Measurements from ENCODE around the gene CD33. TPM values are rescaled to one million over a fixed set of nuclear protein-coding genes. Genes with fewer than 3 reads are reported as not detected.

Gene CD33
- total RNA-seq, 1 experiment from 2014 or later: 0.35 TPM

GRCh38 chr19:51220996-51221395 is 3.9 kb upstream of the CD33 start:
- TF ChIP-seq CTCF (conservative IDR thresholded peaks at IDR 0.05): no peak
- H3K36me3 Mint-ChIP-seq (ENCODE audit: insufficient read depth in 1 of 3, low read depth in 3 of 3): peaks cover 0 to 6% (median 2%) of the 10 kb centered on the region in 3 experiments; a peak in 4 of 7 replicates
- Histone ChIP-seq H2AK5ac (ENCODE audit: insufficient read length, low read length) (no peak overlapping the region), H3K79me1 (ENCODE audit: insufficient read depth, low read depth, low read length, poor library complexity, severe bottlenecking) (no peaks in the 10 kb centered on the region), H3K23ac (ENCODE audit: insufficient read length, low read depth, low read length) (no peak overlapping the region), H4K91ac (ENCODE audit: insufficient read length, low read depth, low read length) (no peak overlapping the region), H4K20me1 (ENCODE audit: control insufficient read depth, insufficient read depth, insufficient read length) (no peaks in the 10 kb centered on the region), H3K9me3 (ENCODE audit: control insufficient read depth, low read depth, low read length) (no peaks in the 10 kb centered on the region), H3K4me1 (ENCODE audit: insufficient read depth, low read length) (no peaks in the 10 kb centered on the region), H3K79me2 (ENCODE audit: insufficient read depth, low read length) (no peaks in the 10 kb centered on the region), H3K27me3 (ENCODE audit: insufficient read depth, low read length) (no peaks in the 10 kb centered on the region), H3K27ac (ENCODE audit: insufficient read length, low read depth, low read length) (no peak overlapping the region), H3T11ph (ENCODE audit: low read length) (no peak overlapping the region), H2BK15ac (ENCODE audit: low read depth, low read length) (no peak overlapping the region), H3K4ac (ENCODE audit: low read depth, low read length) (no peak overlapping the region), H2BK20ac (ENCODE audit: low read depth, low read length, poor library complexity, severe bottlenecking) (no peak overlapping the region), H3K18ac (ENCODE audit: insufficient read length, low read depth, low read length) (no peak overlapping the region), H2BK5ac (ENCODE audit: insufficient read length, low read length) (no peak overlapping the region), H2BK120ac (ENCODE audit: low read depth, low read length, poor library complexity, severe bottlenecking) (no peak overlapping the region), H3K4me2 (ENCODE audit: insufficient read depth, insufficient read length, low read length) (no peak overlapping the region), H4K8ac (replicated peaks; ENCODE audit: insufficient read length, low read depth, low read length) (no peak overlapping the region), H4K5ac (ENCODE audit: insufficient read length, low read depth, low read length) (no peak overlapping the region), H3K9ac (ENCODE audit: extremely low read depth, insufficient read length, low read length) (no peak overlapping the region), H2AFZ (ENCODE audit: low read length) (no peak overlapping the region), H3K14ac (ENCODE audit: insufficient read depth, low read length) (no peak overlapping the region), H2BK12ac (ENCODE audit: insufficient read length, low read depth, low read length) (no peak overlapping the region), H3K56ac (ENCODE audit: insufficient read length, low read depth, low read length) (no peak overlapping the region), H3K23me2 (ENCODE audit: insufficient read length, low read depth, low read length, poor library complexity, severe bottlenecking) (no peaks in the 10 kb centered on the region)
- no peaks in the 10 kb centered on the region for H3K4me1 Mint-ChIP-seq
- H3K27ac Mint-ChIP-seq: no peak overlapping the region
- no peak for DNase-seq
- peaks cover 27% of the 10 kb centered on the region for H3K27me3 Mint-ChIP-seq (ENCODE audit: low read depth)
- H3K4me3 Mint-ChIP-seq: no peak overlapping the region
- H3K9me3 Mint-ChIP-seq: peaks cover 7 to 91% of the 10 kb centered on the region in 2 experiments; a peak in 4 of 5 replicates

Data from H9 (cell line).